Measurements from ENCODE around the gene WDR86. TPM values are rescaled to one million over a fixed set of nuclear protein-coding genes. Genes with fewer than 3 reads are reported as not detected.

The WDR86 gene, protein sequence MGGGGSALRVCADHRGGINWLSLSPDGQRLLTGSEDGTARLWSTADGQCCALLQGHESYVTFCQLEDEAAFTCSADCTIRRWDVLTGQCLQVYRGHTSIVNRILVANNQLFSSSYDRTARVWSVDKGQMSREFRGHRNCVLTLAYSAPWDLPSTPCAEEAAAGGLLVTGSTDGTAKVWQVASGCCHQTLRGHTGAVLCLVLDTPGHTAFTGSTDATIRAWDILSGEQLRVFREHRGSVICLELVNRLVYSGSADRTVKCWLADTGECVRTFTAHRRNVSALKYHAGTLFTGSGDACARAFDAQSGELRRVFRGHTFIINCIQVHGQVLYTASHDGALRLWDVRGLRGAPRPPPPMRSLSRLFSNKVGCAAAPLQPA
- total RNA-seq, result 10 to 100 TPM in 2 of 4 donors, 1 to 10 TPM in 2; 5.4 to 11.8 (median 9.6) TPM

DNA sequence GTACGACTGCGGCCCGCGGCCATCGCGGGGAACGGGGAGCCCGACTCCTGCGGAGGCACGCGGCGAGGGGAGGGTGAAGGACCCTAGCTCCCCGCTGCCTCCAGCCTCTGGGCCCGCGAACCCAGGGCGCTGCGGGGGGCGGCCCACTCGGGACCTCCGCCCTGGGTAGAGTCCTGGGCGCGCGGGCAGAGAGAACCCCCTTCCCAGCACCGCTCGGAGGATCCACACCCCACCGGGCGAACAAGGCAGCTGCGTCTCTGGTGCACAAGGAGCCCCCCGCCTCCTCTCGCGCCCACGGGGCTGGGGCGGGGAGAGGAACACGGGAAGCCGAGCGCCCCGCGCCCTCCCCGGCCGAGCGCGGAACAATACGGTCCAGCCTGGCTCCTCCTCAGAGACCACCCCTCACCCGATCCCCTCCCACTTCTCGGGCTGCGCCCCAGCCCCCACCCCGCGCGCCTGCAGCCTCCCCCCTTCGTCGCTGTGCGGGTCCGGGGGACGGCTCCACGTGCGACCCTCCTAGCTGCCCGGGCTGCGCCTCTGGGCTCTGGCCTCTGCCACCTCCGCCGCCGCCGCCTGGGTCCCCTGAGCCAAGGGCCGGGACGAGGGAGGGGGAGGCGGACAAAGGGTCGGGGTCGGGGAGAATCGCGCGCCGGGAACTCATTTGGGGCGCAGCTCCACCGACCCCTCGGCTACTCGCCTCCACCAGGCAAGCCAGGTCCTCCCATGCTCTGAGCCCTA lies at the start of gene WDR86:
WDR86 (minus strand) TSS at position 372 of the 738 bp plus-strand sequence. CDS start 449 bp downstream, outside the sequence.
- H3K36me3 ChIP-seq, result no peaks in the 10 kb centered on the region
- DNase-seq (ENCODE audit: extremely low spot score), result no peak
- intact Hi-C loops (cut with DNase I), result no loop called here
- TF ChIP-seq POLR2A (IDR thresholded peaks at IDR 0.05; ENCODE audit: low read depth), result no peak
- TF ChIP-seq POLR2AphosphoS5 (IDR thresholded peaks at IDR 0.05), result no peak
- TF ChIP-seq, protein P1, sequence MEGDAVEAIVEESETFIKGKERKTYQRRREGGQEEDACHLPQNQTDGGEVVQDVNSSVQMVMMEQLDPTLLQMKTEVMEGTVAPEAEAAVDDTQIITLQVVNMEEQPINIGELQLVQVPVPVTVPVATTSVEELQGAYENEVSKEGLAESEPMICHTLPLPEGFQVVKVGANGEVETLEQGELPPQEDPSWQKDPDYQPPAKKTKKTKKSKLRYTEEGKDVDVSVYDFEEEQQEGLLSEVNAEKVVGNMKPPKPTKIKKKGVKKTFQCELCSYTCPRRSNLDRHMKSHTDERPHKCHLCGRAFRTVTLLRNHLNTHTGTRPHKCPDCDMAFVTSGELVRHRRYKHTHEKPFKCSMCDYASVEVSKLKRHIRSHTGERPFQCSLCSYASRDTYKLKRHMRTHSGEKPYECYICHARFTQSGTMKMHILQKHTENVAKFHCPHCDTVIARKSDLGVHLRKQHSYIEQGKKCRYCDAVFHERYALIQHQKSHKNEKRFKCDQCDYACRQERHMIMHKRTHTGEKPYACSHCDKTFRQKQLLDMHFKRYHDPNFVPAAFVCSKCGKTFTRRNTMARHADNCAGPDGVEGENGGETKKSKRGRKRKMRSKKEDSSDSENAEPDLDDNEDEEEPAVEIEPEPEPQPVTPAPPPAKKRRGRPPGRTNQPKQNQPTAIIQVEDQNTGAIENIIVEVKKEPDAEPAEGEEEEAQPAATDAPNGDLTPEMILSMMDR (IDR thresholded peaks at IDR 0.05), result no peak
- TF ChIP-seq EP300 (IDR thresholded peaks at IDR 0.05), result no peak
- H3K27ac ChIP-seq (replicated peaks in 1 of 4), result peak within 1 kb of the TSS; percentile 52 to 75 (median 65)
- peaks cover 12 to 26% (median 24%) of the 10 kb centered on the region in 4 donors for H3K4me1 ChIP-seq
- 0% methylated on average over 6 of the region's 75 CpGs for WGBS
- H3K27me3 ChIP-seq, result peaks cover 17 to 68% (median 22%) of the 10 kb centered on the region in 4 donors
- H3K4me3 ChIP-seq, result peak within 1 kb of the TSS; percentile 51 to 68 (median 54)
- no peaks in the 10 kb centered on the region for H3K9me3 ChIP-seq

DNA sequence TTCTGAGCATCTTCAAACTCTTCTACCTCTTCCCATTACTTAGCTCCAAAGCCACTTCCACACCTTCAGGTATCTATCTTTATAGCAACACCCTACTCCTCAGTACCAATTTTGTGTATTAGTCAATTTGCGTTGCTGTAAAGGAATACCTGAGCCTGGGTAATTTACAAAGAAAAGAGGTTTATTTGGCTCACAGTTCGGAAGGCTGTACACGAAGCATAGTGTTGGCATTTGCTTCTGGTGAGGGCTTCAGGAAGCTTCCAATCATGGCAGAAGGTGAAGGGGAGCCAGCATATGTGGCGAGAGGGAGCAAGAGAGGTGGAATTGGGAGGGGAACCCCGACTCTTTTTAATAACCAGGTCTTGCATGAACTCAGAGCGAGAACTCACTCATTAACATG lies 47.7 kb upstream of the WDR86 start:
- H3K4me3 ChIP-seq, result no peak overlapping the region
- DNase-seq (ENCODE audit: extremely low spot score), result no peak
- intact Hi-C loops (cut with DNase I), result no loop called here
- WGBS, result 93% methylated on average over 6 of the region's 6 CpGs
- H3K9me3 ChIP-seq, result peaks cover 0 to 5% (median 0%) of the 10 kb centered on the region in 4 donors
- TF ChIP-seq POLR2A (IDR thresholded peaks at IDR 0.05; ENCODE audit: low read depth) (no peak), EP300 (IDR thresholded peaks at IDR 0.05) (no peak), POLR2AphosphoS5 (IDR thresholded peaks at IDR 0.05) (no peak)
- TF ChIP-seq, protein P1 (IDR thresholded peaks at IDR 0.05), result no peak
- H3K36me3 ChIP-seq, result no peaks in the 10 kb centered on the region
- H3K27me3 ChIP-seq, result no peaks in the 10 kb centered on the region
- peaks cover 34 to 38% (median 34%) of the 10 kb centered on the region in 4 donors for H3K4me1 ChIP-seq
- H3K27ac ChIP-seq (replicated peaks in 1 of 4), result no peak overlapping the region

DNA sequence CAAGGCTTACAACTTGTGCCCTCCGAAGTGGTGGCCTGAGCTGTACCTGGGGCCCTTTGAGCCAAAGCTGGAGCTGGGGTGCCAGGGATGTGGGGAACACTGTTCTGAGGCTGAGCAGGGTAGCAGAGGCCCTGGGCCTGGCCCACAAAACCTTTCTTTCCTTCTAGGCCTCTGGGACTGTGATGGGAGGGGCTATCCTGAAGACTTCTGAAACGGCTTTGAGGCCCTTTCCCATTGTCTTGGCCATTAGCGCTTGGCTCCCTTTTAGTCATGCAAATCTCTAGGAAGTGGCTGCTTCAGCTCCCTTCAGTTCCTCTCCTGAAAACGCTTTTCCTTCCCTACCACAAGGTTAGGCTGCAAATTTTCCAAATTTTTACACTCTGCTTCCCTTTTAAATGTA lies 46.9 kb upstream of the WDR86 start:
- peaks cover 28 to 34% (median 30%) of the 10 kb centered on the region in 4 donors for H3K4me1 ChIP-seq
- H3K36me3 ChIP-seq, result no peaks in the 10 kb centered on the region
- DNase-seq (ENCODE audit: extremely low spot score), result no peak
- 89% methylated on average over 4 of the region's 4 CpGs for WGBS
- H3K4me3 ChIP-seq, result no peak overlapping the region
- TF ChIP-seq POLR2AphosphoS5 (IDR thresholded peaks at IDR 0.05) (no peak), POLR2A (IDR thresholded peaks at IDR 0.05; ENCODE audit: low read depth) (no peak)
- no peaks in the 10 kb centered on the region for H3K9me3 ChIP-seq
- intact Hi-C loops (cut with DNase I), result no loop called here
- no peak overlapping the region for H3K27ac ChIP-seq (replicated peaks in 1 of 4)
- no peaks in the 10 kb centered on the region for H3K27me3 ChIP-seq

DNA sequence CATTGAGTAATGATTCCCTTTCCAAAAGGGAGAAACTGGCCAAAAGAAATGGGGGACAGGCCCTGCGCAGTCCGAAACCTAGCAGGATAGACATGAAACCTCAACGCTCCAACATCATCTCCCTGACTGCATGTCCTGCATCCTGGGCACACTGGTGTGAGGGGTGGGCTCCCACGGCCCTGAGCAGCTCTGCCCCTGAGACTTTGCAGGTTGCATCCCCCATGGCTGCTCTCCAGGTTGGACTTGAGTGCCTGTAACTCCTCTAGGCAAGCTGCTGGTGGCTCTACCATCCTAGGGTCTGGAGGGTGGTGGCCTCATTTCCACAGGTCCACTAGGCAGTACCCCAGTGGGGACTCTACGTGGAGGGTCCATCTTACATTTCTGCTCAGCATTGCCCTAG lies 46.4 kb upstream of the WDR86 start:
- TF ChIP-seq EP300 (IDR thresholded peaks at IDR 0.05) (no peak), POLR2AphosphoS5 (IDR thresholded peaks at IDR 0.05) (no peak), POLR2A (IDR thresholded peaks at IDR 0.05; ENCODE audit: low read depth) (no peak)
- TF ChIP-seq, protein P1 (IDR thresholded peaks at IDR 0.05), result no peak
- no peak for DNase-seq (ENCODE audit: extremely low spot score)
- intact Hi-C loops (cut with DNase I), result no loop called here

DNA sequence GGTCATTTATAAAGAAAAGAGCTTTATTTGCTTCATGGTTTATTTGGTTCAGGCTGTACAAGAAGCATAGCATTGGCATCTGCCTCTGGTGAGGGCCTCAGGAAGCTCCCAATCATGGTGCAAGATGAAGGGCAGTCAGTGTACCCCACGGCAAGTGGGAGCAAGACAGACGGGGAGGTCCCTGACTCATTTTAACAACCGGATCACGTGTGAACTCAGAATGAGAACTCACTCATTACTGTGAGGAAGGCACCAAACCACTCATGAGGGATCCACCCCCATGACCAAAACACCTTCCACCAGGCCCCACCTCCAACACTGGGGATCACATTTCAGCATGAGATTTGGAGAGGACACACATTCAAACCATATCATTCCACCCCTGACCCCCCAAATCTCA lies 45.9 kb upstream of the WDR86 start:
- TF ChIP-seq EP300 (IDR thresholded peaks at IDR 0.05) (no peak), POLR2A (IDR thresholded peaks at IDR 0.05; ENCODE audit: low read depth) (no peak), POLR2AphosphoS5 (IDR thresholded peaks at IDR 0.05) (no peak)
- TF ChIP-seq, protein P1 (IDR thresholded peaks at IDR 0.05), result no peak
- no peaks in the 10 kb centered on the region for H3K36me3 ChIP-seq
- no peak for DNase-seq (ENCODE audit: extremely low spot score)
- H3K27ac ChIP-seq (replicated peaks in 1 of 4), result no peak overlapping the region
- no peak overlapping the region for H3K4me3 ChIP-seq
- peaks cover 17 to 23% (median 19%) of the 10 kb centered on the region in 4 donors for H3K4me1 ChIP-seq
- WGBS, result 83% methylated on average over 3 of the region's 4 CpGs
- H3K27me3 ChIP-seq, result no peaks in the 10 kb centered on the region
- intact Hi-C loops (cut with DNase I), result no loop called here
- H3K9me3 ChIP-seq, result no peaks in the 10 kb centered on the region

More for the DNA sequence above, 46.4 kb upstream of the WDR86 start:
- peaks cover 23 to 29% (median 25%) of the 10 kb centered on the region in 4 donors for H3K4me1 ChIP-seq
- H3K9me3 ChIP-seq, result no peaks in the 10 kb centered on the region
- WGBS, result 97% methylated on average over 5 of the region's 5 CpGs
- H3K27me3 ChIP-seq, result no peaks in the 10 kb centered on the region
- no peak overlapping the region for H3K4me3 ChIP-seq
- H3K36me3 ChIP-seq, result no peaks in the 10 kb centered on the region
- no peak overlapping the region for H3K27ac ChIP-seq (replicated peaks in 1 of 4)

Data from esophagus muscularis mucosa (tissue), 4 donors.